Caco-2 (cell line): ENCODE results near the gene CALCOCO1. TPM values are rescaled to one million over a fixed set of nuclear protein-coding genes. Genes with fewer than 3 reads are reported as not detected.

Experiments
- BruUV-seq: library from RNA; stranded (reverse); fragments of 400-500 nt; replicated peaks from 2 replicates; lab custom pipeline; 2021; lab: Mats Ljungman, UMichigan
- CTCF ChIA-PET: fragments of 300-600 bp; sonication (Branson Sonifier 250); formaldehyde crosslinking; loops from one replicate; lab custom pipeline; 2022; ENCODE audit warnings: antibody characterized with exemption; lab: Charles Lee
- POLR2A ChIA-PET: fragments of 300-600 bp; sonication (Branson Sonifier 250); formaldehyde crosslinking; loops from one replicate; lab custom pipeline; 2022; ENCODE audit warnings: antibody characterized with exemption; lab: Charles Lee
- DNase-seq, 2 experiments: peaks; one replicate each; pipeline versions ENCODE4 v3.0.0 to v3.0.0-alpha.2; 2020 to 2022
- H3K27me3 ChIP-seq: replicated peaks from 2 replicates; pipeline ENCODE4 v1.6.0; 2011; ENCODE audit warnings: low read length; ENCODE audit not compliant: control insufficient read depth, insufficient read depth
- H3K36me3 ChIP-seq: 2 replicates; pipeline ENCODE4 v1.5.1; 2011; ENCODE audit warnings: low read length; ENCODE audit not compliant: control insufficient read depth, insufficient read depth
- H3K4me1 ChIP-seq: fragments of 250-450 bp; sonication (Bioruptor Pico); 2 replicates; pipeline ENCODE4 v1.5.1; 2020; ENCODE audit warnings: mild to moderate bottlenecking
- H3K4me3 ChIP-seq: 2 replicates; pipeline ENCODE4 v1.5.1; 2011; ENCODE audit warnings: low read depth, mild to moderate bottlenecking, control low read depth, low read length
- H3K9me3 ChIP-seq: fragments of 250-450 bp; sonication (Bioruptor Pico); 2 replicates; pipeline ENCODE4 v1.5.1; 2020; ENCODE audit warnings: mild to moderate bottlenecking, moderate library complexity
- H3K27ac Mint-ChIP-seq: one replicate; pipeline ENCODE4 v1.8.0; 2022; ENCODE audit warnings: mixed read lengths; ENCODE audit not compliant: unreplicated experiment
- H3K27me3 Mint-ChIP-seq: one replicate; pipeline ENCODE4 v1.8.0; 2022; ENCODE audit warnings: mixed read lengths; ENCODE audit not compliant: insufficient read depth, unreplicated experiment
- H3K36me3 Mint-ChIP-seq: one replicate; pipeline ENCODE4 v1.8.0; 2022; ENCODE audit warnings: mild to moderate bottlenecking, mixed read lengths; ENCODE audit not compliant: insufficient read depth, unreplicated experiment
- H3K4me1 Mint-ChIP-seq: one replicate; pipeline ENCODE4 v1.8.0; 2022; ENCODE audit warnings: low read depth, mixed read lengths; ENCODE audit not compliant: unreplicated experiment
- H3K4me3 Mint-ChIP-seq: one replicate; pipeline ENCODE4 v1.8.0; 2022; ENCODE audit warnings: mild to moderate bottlenecking, moderate library complexity, mixed read lengths; ENCODE audit not compliant: unreplicated experiment
- H3K9me3 Mint-ChIP-seq: one replicate; pipeline ENCODE4 v1.8.0; 2022; ENCODE audit warnings: mixed read lengths; ENCODE audit not compliant: unreplicated experiment
- intact Hi-C: fragments of 100-400 bp; cut with micrococcal nuclease; formaldehyde crosslinking; loops from one replicate; pipeline ENCODE4 v1.10.0; 2022; ENCODE audit not compliant: unreplicated experiment
- total RNA-seq: library from RNA; stranded (reverse); gene quantifications from 2 replicates; pipeline ENCODE4 v1.2.3, GENCODE V29; 2022
- TF ChIP-seq, protein P1 (sequence below), 2 experiments: fragments of 200-600 bp in 1 of 2; IDR thresholded peaks; 1 replicate in 1 of 2; 2 replicates in 1 of 2; pipeline versions ENCODE4 v1.5.1 to v1.8.0; 2011 to 2022; ENCODE audit warnings: antibody characterized with exemption in 1 of 2, control low read depth in 1 of 2, inconsistent platforms in 1 of 2, low read depth in 1 of 2, low read length in 1 of 2, mild to moderate bottlenecking in 1 of 2, moderate library complexity in 1 of 2; ENCODE audit not compliant: insufficient read depth in 1 of 2, severe bottlenecking in 1 of 2, unreplicated experiment in 1 of 2

Gene CALCOCO1
- total RNA-seq, 1 experiment from 2014 or later = 19.3 TPM

DNA sequence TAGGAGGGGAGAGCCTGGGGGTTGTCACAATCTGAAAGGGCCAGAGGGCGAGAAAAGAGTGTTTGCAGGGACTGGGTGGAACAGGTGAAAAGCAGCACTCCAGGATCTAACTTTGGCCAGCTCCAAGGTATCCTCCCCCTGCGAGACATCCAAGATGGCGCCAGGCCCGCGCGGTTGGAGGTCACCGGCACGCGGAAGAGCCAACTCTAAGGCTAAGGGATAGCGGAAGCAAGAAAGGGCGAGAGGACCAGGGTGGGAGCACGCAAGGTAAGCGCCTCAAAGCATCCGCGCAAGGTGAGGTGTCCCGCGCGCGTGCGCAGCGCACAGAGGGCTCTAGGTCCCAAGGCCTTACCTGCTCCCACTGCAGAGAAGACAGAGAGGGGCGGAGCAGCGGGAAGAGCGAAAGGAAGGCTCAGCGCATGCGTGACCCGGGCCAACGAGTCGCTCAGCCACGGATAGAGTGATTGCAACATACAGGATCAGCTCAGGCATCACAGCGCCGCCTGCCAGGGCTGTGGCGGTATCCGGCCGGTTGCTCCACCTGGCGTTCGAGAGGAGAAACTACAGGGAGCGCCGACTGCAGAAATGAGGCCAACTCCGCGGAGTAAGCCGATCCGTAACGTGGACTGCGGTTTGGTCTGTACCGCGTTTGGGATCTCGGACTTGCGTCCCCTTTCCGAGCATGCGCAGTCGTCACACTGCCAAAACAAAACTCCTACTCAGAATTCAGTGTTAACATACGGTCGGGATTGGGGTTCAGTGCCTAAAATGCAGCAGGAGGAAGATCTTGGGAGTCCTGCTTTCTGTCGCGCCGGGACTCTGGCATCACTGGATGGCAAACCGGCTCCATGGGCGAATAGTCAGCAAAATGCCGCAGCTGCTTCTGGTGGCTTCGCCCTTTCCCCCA is 51.3 kb downstream of the CALCOCO1 start, which contains the start of gene ATP5MC2:
TSS of gene ATP5MC2 (minus strand) at position 383 of the 907 bp plus-strand sequence. CDS start 3,469 bp downstream, outside the sequence.
- no TSS peak for BruUV-seq
- Mint-ChIP-seq H3K27me3 (no peaks in the 10 kb centered on the region), H3K9me3 (no peaks in the 10 kb centered on the region), H3K4me1 (no peaks in the 10 kb centered on the region), H3K27ac (peak within 1 kb of the TSS; percentile 87), H3K4me3 (peak within 1 kb of the TSS; percentile 82), H3K36me3 (peaks cover 18% of the 10 kb centered on the region)
- TF ChIP-seq, protein P1, sequence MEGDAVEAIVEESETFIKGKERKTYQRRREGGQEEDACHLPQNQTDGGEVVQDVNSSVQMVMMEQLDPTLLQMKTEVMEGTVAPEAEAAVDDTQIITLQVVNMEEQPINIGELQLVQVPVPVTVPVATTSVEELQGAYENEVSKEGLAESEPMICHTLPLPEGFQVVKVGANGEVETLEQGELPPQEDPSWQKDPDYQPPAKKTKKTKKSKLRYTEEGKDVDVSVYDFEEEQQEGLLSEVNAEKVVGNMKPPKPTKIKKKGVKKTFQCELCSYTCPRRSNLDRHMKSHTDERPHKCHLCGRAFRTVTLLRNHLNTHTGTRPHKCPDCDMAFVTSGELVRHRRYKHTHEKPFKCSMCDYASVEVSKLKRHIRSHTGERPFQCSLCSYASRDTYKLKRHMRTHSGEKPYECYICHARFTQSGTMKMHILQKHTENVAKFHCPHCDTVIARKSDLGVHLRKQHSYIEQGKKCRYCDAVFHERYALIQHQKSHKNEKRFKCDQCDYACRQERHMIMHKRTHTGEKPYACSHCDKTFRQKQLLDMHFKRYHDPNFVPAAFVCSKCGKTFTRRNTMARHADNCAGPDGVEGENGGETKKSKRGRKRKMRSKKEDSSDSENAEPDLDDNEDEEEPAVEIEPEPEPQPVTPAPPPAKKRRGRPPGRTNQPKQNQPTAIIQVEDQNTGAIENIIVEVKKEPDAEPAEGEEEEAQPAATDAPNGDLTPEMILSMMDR (IDR thresholded peaks at IDR 0.05; ENCODE audit: insufficient read depth in 1 of 2, low read depth in 1 of 2, low read length in 1 of 2, severe bottlenecking in 1 of 2, unreplicated experiment in 1 of 2) = peak; percentile 91 to 99
- H3K36me3 ChIP-seq = peaks cover 1% of the 10 kb centered on the region; the same call in 1 of the 2 replicates
- POLR2A ChIA-PET = interaction anchor here (0.5 to 1.4 kb wide), 7 partner anchors 17 to 496 kb away, joined by 3 to 11 read pairs (median 5); partner anchors contain the start of genes ATF7 and TARBP2
- peak; percentile 97 to 98 for DNase-seq
- CTCF ChIA-PET = interaction anchor here (0.6 to 3.1 kb wide), 12 partner anchors 10 to 1954 kb away, joined by 3 to 43 read pairs (median 4); partner anchors contain the start of genes AAAS, ATF7 and TARBP2
- intact Hi-C loops = loop anchor here (1.0 kb wide), 4 partner anchors 20 to 133 kb away; partner anchors contain the start of gene ATF7
- peak within 1 kb of the TSS; percentile 41 for H3K4me3 ChIP-seq
- no peaks in the 10 kb centered on the region for H3K27me3 ChIP-seq
- 0 out of 2 replicates have a peak, but pooled peaks cover 5% of the 10 kb centered on the region for H3K4me1 ChIP-seq
- no peaks in the 10 kb centered on the region for H3K9me3 ChIP-seq

DNA sequence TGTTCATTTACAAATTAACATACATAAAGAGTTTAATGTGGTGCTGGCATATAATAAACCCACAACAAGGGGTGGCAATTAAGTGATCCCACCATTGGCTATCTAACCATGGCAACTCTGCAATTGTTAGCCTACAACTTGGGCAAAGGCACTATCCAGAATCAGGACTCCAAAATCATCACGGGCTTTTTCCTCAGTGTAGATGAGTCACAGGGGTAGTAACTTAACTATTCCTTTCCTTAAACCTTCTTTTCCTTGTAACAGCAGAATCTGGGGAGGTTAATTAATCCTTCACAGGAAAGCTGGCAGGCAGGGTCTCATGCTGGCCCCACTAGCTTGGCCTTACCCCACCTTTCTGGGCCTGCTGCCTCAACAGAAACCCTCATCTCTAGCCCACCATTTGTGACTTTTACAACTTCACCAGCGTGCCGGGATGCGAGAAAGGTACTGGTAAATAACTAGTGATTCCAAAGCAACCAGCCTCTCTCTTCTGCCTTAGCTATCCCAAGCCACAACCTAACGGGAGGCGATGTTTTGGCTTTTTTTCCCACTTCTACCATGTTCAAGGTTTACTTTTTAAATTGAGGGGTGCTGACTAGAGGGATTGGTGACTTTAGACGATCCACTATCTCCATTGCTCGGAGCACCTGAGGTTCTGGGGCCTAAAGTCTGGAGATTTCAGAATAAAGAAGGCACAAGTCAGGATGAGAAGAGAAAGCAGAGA is 52.1 kb downstream of the CALCOCO1 start:
- peaks cover 1% of the 10 kb centered on the region; the same call in 1 of the 2 replicates for H3K36me3 ChIP-seq
- ChIA-PET POLR2A (interaction anchor here (0.5 to 1.4 kb wide), 4 partner anchors 16 to 174 kb away, joined by 3 to 8 read pairs (median 6); partner anchors contain the start of genes ATF7 and TARBP2), CTCF (interaction anchor here (0.6 to 3.1 kb wide), 12 partner anchors 11 to 1955 kb away, joined by 3 to 43 read pairs (median 4); partner anchors contain the start of genes AAAS, ATF7 and TARBP2)
- peak in 1 of 2 experiments; percentile 5 for DNase-seq
- peak overlapping the region; percentile 41 for H3K4me3 ChIP-seq
- no peaks in the 10 kb centered on the region for H3K9me3 Mint-ChIP-seq
- TF ChIP-seq, protein P1 (IDR thresholded peaks at IDR 0.05; ENCODE audit: insufficient read depth in 1 of 2, low read depth in 1 of 2, low read length in 1 of 2, severe bottlenecking in 1 of 2, unreplicated experiment in 1 of 2) = no peak
- peak overlapping the region; percentile 87 for H3K27ac Mint-ChIP-seq
- intact Hi-C loops = no loop called here
- H3K27me3 ChIP-seq = no peaks in the 10 kb centered on the region
- H3K4me1 ChIP-seq = 0 out of 2 replicates have a peak, but pooled peaks cover 5% of the 10 kb centered on the region
- no peaks in the 10 kb centered on the region for H3K27me3 Mint-ChIP-seq
- TSS peak; percentile 69 for BruUV-seq
- H3K36me3 Mint-ChIP-seq = peaks cover 18% of the 10 kb centered on the region
- no peaks in the 10 kb centered on the region for H3K9me3 ChIP-seq
- H3K4me3 Mint-ChIP-seq = peak overlapping the region; percentile 82
- no peaks in the 10 kb centered on the region for H3K4me1 Mint-ChIP-seq
